HG03095 (cell line): ENCODE data around the gene RANBP3.

Source experiments
- ATAC-seq: cut with Tn5 transposase; IDR thresholded peaks from one replicate; pipeline ENCODE4 v1.9.1; 2021; ENCODE audit warnings: moderate library complexity; ENCODE audit not compliant: unreplicated experiment

The RANBP3 gene

DNA sequence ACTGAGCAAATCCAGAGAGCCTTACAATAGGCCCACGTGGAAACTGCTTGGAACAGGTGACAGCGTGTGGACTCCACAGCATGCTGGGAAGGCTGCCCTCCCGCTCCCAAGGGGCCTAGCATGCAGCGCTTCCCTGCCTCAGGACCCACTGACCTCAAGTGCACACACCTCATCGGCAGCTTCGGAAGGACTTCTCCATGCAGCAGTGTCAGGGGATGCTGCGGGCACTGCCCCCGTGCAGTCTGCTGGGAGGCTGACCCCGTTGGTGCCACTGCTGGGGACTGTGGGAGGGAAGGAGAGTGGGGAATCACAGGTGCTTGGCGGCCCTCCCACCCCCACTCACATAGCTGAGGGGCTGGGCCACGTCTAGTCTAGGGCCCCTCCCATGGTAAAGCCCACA lies 46.7 kb downstream of the RANBP3 start:
- ATAC-seq, result no peak

- no peak for ATAC-seq
These were observed 48.3 kb downstream of the RANBP3 start for GRCh38 chr19:5929625-5930024.

GRCh38 chr19:5929179-5929578 lies 48.8 kb downstream of the RANBP3 start:
- no peak for ATAC-seq

GRCh38 chr19:5927441-5927821 lies 50.5 kb downstream of the RANBP3 start:
- peak; percentile 71 for ATAC-seq

- ATAC-seq, result no peak
These were observed 51.1 kb downstream of the RANBP3 start for GRCh38 chr19:5926641-5927440.

DNA sequence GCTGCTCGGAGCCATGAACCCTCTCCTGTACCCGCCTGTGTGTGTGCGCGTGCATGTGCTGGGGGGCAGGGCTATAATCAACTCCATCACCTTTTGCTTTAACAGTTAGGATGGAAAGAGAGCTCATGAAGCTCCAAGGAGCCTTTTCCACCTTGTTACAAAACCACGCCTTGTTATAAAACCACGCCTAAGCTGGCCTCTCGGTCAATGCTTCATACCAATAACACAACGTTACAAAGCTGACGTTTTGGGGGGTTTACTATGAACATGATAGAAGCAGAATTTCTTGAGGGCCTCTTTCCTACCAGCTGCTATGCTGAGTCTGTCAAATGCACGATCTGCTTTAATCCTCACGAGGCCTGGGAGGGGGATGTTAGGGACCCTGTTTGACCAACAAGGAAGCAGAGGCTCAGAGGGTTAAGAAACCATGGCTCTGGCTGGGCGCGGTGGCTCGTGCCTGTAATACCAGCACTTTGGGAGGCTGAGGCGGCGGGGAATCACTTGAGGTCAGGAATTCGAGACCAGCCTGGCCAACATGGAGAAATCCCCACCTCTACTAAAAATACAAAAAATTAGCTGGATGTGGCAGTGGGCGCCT lies 52.0 kb downstream of the RANBP3 start:
- no peak for ATAC-seq

DNA sequence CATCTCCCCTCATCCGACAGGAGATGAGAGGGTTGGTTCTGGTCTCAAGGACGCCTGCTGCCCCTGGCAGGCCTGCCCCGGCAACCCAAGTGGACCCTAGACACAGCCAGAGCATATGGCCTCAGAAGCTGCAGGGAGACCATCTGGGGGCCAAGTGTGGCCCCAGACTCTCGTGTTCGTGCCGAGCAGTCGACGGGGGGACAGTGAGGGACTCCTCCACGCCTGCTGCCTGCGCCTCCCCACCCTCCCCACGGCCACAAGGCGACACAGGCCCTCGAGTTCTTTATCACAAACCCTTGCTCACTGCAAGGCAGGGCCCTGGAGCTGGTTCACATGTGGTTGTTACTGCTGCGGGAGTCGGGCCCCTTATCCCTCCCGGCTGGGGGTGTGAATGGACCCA lies 54.6 kb downstream of the RANBP3 start:
- no peak for ATAC-seq

- ATAC-seq, result no peak
These were observed 55.8 kb downstream of the RANBP3 start for GRCh38 chr19:5922161-5922545.

- ATAC-seq, result no peak
These were observed 56.3 kb downstream of the RANBP3 start for GRCh38 chr19:5921516-5922160.

DNA sequence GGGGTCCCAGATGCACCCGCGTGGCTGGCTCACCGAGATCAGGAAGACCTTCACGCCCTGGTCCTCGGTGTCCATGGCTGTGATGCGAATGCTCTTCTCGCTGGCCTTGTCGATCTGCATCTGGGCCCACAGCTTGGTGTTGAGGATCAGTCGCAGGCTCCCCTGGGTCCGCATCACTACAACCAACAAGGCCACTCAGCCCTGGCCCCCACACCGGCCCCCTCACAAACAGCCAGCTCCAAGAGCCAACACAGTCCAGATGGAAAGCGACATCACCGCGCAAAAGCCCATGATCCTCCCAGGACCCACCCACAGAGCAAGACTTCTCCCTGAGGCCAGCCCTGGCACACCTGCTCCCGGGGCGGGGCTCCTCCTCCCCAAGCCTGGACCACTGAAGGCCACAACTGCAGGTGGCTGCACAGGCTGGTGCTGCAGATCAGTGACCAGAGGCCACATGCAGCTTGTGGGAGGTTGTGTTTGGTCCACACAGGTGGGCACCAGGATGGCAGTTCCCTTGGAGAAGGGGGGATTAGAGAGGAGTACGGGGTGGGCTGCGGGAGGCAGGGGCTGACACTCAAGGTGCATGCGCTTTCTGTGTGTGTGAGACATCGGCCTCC lies 59.4 kb downstream of the RANBP3 start:
- ATAC-seq, result no peak

DNA sequence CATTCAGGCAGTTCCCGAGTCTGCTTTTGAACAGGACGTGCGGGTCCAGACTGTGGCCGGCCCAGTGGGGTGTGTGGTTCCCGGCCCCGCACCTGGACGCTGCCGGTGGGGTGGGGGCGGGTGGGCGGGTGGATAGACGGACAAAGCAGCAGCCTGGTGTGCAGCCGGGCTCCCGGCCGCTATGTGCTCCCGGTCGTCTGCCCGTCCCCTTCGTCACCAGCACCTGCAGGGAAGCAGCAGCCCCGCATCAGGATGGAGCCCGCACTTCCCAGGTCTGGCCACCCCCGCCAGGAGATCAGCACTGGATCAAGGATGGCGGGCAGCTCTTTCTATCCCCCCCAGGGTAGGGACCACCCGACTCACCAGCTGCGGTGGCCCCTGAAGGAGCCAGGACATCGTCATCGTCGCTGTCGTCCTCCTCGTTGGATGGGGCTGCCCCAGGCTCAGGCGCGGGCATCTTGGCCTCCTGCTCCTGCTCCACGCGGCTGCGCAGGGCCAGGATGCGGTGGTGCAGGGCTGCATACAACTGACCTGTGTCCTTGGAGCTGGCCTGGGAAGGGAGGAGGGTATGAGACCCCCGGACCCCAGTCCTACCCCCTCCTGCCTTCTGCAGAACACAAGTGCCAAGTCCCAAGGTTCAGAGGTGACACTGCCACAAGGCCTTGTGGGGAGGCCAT lies 60.4 kb downstream of the RANBP3 start:
- ATAC-seq, result no peak

- ATAC-seq, result no peak
These were observed 61.7 kb downstream of the RANBP3 start for GRCh38 chr19:5916181-5916708.

DNA sequence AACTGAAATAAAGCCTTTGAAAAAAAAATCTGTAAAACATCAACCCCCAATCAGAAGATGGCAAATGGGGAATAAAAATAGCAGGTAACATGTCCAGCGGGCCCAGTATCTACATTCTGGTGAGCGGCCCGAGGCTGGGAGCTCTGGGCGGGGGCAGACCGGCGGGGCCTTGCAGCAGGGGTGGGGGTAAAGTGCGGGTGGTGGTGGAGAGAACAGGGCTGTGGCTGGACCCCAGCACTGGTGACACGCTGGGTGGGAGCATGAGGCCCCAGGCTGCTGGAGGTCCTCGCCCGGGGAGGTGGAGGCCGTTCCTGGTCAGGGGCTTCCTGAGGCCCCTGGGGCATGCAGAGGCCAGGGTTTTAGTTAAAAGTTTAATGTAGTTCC lies 62.2 kb downstream of the RANBP3 start:
- ATAC-seq, result no peak

GRCh38 chr19:5914946-5915781 lies 62.8 kb downstream of the RANBP3 start:
- no peak for ATAC-seq

GRCh38 chr19:5914358-5914774 lies 63.6 kb downstream of the RANBP3 start:
- ATAC-seq, result no peak

DNA sequence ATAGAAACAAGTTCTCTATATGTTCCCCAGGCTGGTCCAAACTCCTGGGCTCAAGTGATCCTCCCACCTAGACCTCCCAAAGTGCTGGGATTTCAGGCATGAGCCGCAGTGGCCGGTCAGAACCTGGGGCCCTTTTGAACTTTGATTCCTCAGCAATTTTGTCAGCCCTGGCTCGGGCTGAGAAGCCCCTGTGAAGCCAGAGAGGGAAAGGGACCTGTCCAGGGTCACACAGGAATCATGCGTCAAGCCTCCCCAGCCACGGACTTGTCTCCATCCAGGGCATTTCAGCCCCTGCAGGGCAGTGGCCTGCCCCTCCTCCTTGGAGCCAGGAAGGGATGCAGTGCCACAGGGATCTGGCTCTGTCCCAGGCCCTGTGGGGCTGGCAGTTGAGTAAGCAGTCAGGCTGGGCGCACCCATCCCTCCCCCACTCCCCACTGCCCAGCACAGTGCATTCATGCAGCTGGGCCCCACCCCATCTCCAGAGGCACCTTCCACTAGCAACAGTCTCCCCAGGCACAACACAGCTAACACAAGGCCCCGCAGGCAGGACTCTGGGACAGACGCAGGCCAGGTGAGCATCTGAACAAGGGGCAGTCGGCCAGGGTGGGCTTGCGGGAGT lies 64.1 kb downstream of the RANBP3 start, which contains the start of gene CAPS:
Gene CAPS, plus strand, starts transcription at position 516 of the 619 bp plus-strand sequence. CDS start 153 bp downstream, outside the sequence.
- no peak for ATAC-seq

GRCh38 chr19:5911366-5911765 lies 66.6 kb downstream of the RANBP3 start:
- ATAC-seq, result no peak

GRCh38 chr19:5910638-5910907 lies 67.4 kb downstream of the RANBP3 start:
- no peak for ATAC-seq

- ATAC-seq, result no peak
These were observed 69.0 kb downstream of the RANBP3 start for GRCh38 chr19:5908773-5909442.
